Right lobe of liver (tissue), 4 donors: Measurements from ENCODE around the gene GJD3.

Experiments used
- CTCF ChIP-seq, 4 donors: fragments of 200-600 bp in 3 of 4; fragments of 450-650 bp in 1 of 4; IDR thresholded peaks; one replicate each; pipeline versions ENCODE4 v1.5.1 to v1.8.0; 2016 to 2022; ENCODE audit warnings: antibody characterized with exemption in 4 of 4, mild to moderate bottlenecking in 2 of 4
- POLR2A ChIP-seq: fragments of 450-650 bp; IDR thresholded peaks from one replicate; pipeline ENCODE4 v1.6.1; 2017; ENCODE audit warnings: antibody characterized with exemption, mild to moderate bottlenecking
- donor health status: DM: no; HTN: no; CAD: no.
- donor health status: DM: no; HTN: no; CAD: no.
- donor health status: DM: no; HTN: yes; CAD: no.

DNA sequence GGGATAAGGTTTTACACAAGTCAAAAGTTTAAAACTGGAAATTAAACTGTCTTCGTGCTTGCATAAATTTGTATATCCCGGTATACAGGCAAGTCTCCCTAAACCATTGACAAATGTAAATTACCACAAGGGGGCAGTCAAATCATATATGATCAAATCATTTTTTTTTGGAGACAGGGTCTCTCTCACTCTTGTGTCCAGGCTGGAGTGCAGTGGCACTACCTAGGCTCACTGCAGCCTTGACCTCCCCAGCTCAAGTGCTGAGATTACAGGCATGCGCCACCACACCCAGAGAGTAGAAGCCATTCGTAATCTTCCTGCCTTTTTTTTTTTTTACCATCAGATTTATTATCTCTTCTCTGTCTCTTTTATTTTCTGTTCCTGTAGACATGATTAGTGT is 34.6 kb upstream of the GJD3 start:
- no peak for TF ChIP-seq POLR2A
- peak; percentile 50 to 71 (median 64) for TF ChIP-seq CTCF (IDR thresholded peaks at IDR 0.05)
